Small intestine (tissue), 7 donors: Measurements from ENCODE around the gene RBM24. TPM values are rescaled to one million over a fixed set of nuclear protein-coding genes. Genes with fewer than 3 reads are reported as not detected.

ENCODE experiments used
- DNase-seq, 2 donors: peaks; one replicate each; pipeline versions ENCODE4 v3.0.0 to v3.0.0-alpha.2; 2013
- FAIRE-seq: peaks from 2 replicates; lab custom pipeline; 2012; peaks lifted over from hg19 to GRCh38; lab: Jason Lieb, UNC
- H3K27ac ChIP-seq, 3 donors: one replicate each; pipeline ENCODE4 v1.5.1; 2013; ENCODE audit warnings: low read length in 2 of 3, mild to moderate bottlenecking in 2 of 3, control low read depth in 1 of 3, inconsistent platforms in 1 of 3, low read depth in 1 of 3, moderate library complexity in 1 of 3
- H3K27me3 ChIP-seq, 3 donors: one replicate each; pipeline ENCODE4 v1.6.1; 2013; ENCODE audit warnings: low read length in 3 of 3, inconsistent platforms in 1 of 3; ENCODE audit not compliant: control insufficient read depth in 3 of 3, insufficient read depth in 3 of 3
- H3K36me3 ChIP-seq, 3 donors: one replicate each; pipeline ENCODE4 v1.6.1; 2013; ENCODE audit warnings: low read length in 3 of 3, inconsistent platforms in 1 of 3, low read depth in 1 of 3, mild to moderate bottlenecking in 1 of 3, moderate library complexity in 1 of 3; ENCODE audit not compliant: control insufficient read depth in 3 of 3, insufficient read depth in 2 of 3
- H3K4me1 ChIP-seq, 3 donors: one replicate each; pipeline ENCODE4 v1.6.1; 2013; ENCODE audit warnings: low read length in 2 of 3, inconsistent platforms in 1 of 3, low read depth in 1 of 3, mild to moderate bottlenecking in 1 of 3, moderate library complexity in 1 of 3; ENCODE audit not compliant: control insufficient read depth in 3 of 3, insufficient read depth in 2 of 3
- H3K4me3 ChIP-seq, 3 donors: one replicate each; pipeline ENCODE4 v1.5.1; 2013; ENCODE audit warnings: low read length in 3 of 3, control low read depth in 1 of 3, inconsistent platforms in 1 of 3, low read depth in 1 of 3, mild to moderate bottlenecking in 1 of 3, moderate library complexity in 1 of 3
- H3K9me3 ChIP-seq, 2 donors: one replicate each; pipeline ENCODE4 v1.6.1; 2013; ENCODE audit warnings: low read depth in 1 of 2, low read length in 1 of 2; ENCODE audit not compliant: control insufficient read depth in 2 of 2, insufficient read depth in 1 of 2
- WGBS, 3 donors: extraction: QIAGEN DNeasy Blood & Tissue Kit; methylation state at CpG; one replicate each; pipeline ENCODE4 v1.1.7; 2013; 5-methylcytosine and 5-hydroxymethylcytosine counted together
- polyA plus RNA-seq, 4 donors: library from polyadenylated mRNA; stranded (reverse) in 3 of 4; unstranded in 1 of 4; fragments of 200-250 nt in 3 of 4; fragments of 120-200 nt in 1 of 4; gene quantifications; one replicate each; pipeline versions ENCODE4 v1.2.1 to v1.2.3, GENCODE V29; 2013
- donor health status: healthy with polysubstance abuse.
- donor health status: control.
- donor health status: control.
- donor health status: Bipolar disorder and iron deficiency.
- donor health status: healthy.

The RBM24 gene
- polyA plus RNA-seq, 4 donors = 0.67 to 2.1 (median 1.2) TPM

DNA sequence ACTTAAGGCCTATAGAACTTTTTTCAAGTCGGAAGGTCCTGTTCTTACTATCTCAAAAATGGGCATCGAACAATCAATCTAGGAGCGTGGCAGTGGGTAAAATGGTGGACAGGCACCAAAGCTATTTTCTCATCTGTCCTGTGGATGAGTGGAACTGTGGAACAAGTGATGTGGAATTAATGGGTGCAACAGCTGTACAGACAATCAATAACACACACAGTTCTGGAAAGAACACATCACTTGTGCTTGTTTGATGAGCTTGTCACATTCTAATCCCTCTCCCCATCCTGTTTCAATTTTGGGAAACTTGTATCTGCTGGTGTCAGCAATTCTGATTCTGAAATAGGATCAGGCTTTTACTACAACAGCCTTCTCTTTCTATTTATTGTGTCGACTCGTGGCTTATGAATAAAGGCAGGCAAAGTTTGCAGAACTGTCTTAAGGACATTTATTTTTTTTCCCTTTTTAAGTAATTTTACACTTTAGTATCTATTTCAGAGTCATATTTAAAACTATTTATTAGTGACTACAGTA, 11.5 kb downstream of the RBM24 start:
- no peak for FAIRE-seq
- no peak overlapping the region for H3K27ac ChIP-seq
- H3K9me3 ChIP-seq = no peaks in the 10 kb centered on the region
- no peaks in the 10 kb centered on the region for H3K36me3 ChIP-seq
- H3K27me3 ChIP-seq = peaks cover 0 to 19% (median 0%) of the 10 kb centered on the region in 3 donors
- H3K4me3 ChIP-seq = no peak overlapping the region
- no peak for DNase-seq
- no peaks in the 10 kb centered on the region for H3K4me1 ChIP-seq
- WGBS, 3 donors = 83 to 95% (median 90%) methylated on average over 5 of the region's 5 CpGs

DNA sequence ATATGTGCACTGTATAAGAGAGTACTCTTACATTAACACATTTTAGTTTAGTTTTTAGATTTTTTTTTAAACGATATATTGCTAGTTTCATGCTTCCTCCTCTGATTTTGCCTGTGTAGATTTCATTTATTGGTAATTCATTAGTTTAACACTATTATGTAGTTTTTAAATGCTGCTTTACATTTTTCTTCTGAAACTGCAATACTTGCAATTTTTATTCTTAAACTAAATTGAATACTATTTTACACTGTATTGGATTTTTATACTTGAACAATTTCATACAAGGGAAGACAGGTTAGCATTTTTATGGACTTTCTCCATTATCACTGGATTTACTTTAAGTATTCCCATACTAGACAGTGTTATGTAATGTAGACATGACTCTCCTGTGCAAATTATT, 12.2 kb downstream of the RBM24 start:
- H3K4me3 ChIP-seq = no peak overlapping the region
- peaks cover 0 to 15% (median 0%) of the 10 kb centered on the region in 3 donors for H3K27me3 ChIP-seq
- no peaks in the 10 kb centered on the region for H3K4me1 ChIP-seq
- FAIRE-seq (no peak), DNase-seq (no peak)
- no peaks in the 10 kb centered on the region for H3K9me3 ChIP-seq
- H3K36me3 ChIP-seq = no peaks in the 10 kb centered on the region
- H3K27ac ChIP-seq = no peak overlapping the region
- 83 to 93% (median 89%) methylated on average over 1 of the region's 1 CpG for WGBS, 3 donors

- FAIRE-seq = no peak
- no peak overlapping the region for H3K4me3 ChIP-seq
These were observed 16.3 kb downstream of the RBM24 start for GRCh38 chr6:17297271-17298080.

DNA sequence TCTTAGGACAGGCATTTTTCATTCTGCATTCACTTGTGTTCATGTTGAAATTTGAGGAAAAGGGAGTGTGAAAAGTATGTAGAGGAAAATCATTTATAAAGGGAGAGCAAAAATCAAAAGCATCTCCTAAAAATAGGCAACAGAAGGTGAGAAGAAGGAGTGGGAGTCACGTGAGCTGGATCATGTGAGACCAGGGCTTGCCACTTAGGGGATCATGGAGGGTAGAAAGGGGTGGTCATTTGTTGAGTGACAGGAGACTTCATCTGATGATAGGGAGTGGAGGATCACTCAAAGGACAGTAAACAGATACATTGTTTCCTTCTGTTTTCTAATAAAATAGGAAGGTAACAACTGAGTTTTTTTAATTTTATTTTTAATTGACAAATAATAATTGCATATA, 17.1 kb downstream of the RBM24 start:
- no peaks in the 10 kb centered on the region for H3K9me3 ChIP-seq
- no peaks in the 10 kb centered on the region for H3K36me3 ChIP-seq
- no peaks in the 10 kb centered on the region for H3K27me3 ChIP-seq
- FAIRE-seq = no peak
- DNase-seq = no peak
- no peak overlapping the region for H3K4me3 ChIP-seq
- WGBS, 3 donors = 75 to 91% (median 83%) methylated on average over 1 of the region's 1 CpG
- no peak overlapping the region for H3K27ac ChIP-seq
- H3K4me1 ChIP-seq = no peaks in the 10 kb centered on the region

More at GRCh38 chr6:17297271-17298080, 16.3 kb downstream of the RBM24 start:
- no peaks in the 10 kb centered on the region for H3K27me3 ChIP-seq
- H3K36me3 ChIP-seq = no peaks in the 10 kb centered on the region
- 65 to 75% (median 68%) methylated on average over 3 of the region's 3 CpGs for WGBS, 3 donors
- H3K4me1 ChIP-seq = no peaks in the 10 kb centered on the region
- no peak for DNase-seq
- H3K27ac ChIP-seq = no peak overlapping the region
- no peaks in the 10 kb centered on the region for H3K9me3 ChIP-seq

DNA sequence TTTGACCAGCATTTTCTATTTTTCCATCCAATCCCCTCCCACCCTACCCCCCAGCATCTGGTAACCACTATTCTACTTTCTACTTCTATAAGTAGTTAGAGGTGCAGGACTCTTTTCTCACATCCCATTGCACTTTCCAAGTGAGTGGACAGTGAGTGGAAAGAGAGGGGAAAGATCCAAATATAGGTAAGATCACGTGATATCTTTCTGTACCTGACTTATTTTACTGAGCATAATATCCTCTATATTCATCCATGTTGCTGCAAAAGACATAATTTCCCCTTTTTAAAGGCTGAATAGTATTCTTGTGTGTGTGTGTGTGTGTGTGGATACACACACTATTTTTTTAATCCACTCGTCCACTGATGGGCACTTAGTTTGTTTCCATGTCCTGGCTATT, 18.1 kb downstream of the RBM24 start:
- FAIRE-seq (no peak), DNase-seq (no peak)
- Histone ChIP-seq H3K27ac (no peak overlapping the region), H3K9me3 (no peaks in the 10 kb centered on the region), H3K4me1 (no peaks in the 10 kb centered on the region), H3K4me3 (no peak overlapping the region), H3K36me3 (no peaks in the 10 kb centered on the region), H3K27me3 (no peaks in the 10 kb centered on the region)
- WGBS, 3 donors = 70 to 87% (median 81%) methylated on average over 2 of the region's 2 CpGs

DNA sequence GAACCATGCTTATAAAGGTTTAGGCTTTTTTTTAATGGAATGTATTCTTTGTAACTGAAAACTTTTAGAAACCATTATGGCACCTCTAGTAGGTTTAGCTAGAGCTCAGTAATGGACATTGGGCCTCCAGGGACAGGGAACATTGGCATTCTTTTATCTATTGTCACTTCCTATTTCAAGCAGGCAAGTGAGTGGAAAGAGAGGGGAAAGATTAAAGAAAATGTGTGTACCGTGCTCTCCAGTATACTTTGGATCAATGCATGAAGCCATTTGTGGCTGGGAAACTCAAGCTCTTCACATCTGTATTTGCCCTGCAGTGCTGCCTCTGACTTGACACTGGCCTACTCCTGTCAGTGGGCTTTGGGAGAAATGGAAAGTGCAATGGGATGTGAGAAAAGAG, 18.6 kb downstream of the RBM24 start:
- DNase-seq (no peak), FAIRE-seq (no peak)
- no peaks in the 10 kb centered on the region for H3K9me3 ChIP-seq
- WGBS, 3 donors = 81 to 85% (median 83%) methylated on average over 1 of the region's 1 CpG
- no peaks in the 10 kb centered on the region for H3K4me1 ChIP-seq
- H3K27me3 ChIP-seq = no peaks in the 10 kb centered on the region
- H3K36me3 ChIP-seq = no peaks in the 10 kb centered on the region
- H3K27ac ChIP-seq = no peak overlapping the region
- H3K4me3 ChIP-seq = no peak overlapping the region

- Histone ChIP-seq H3K4me1 (no peaks in the 10 kb centered on the region), H3K4me3 (no peak overlapping the region), H3K9me3 (no peaks in the 10 kb centered on the region), H3K27ac (no peak overlapping the region), H3K36me3 (no peaks in the 10 kb centered on the region), H3K27me3 (no peaks in the 10 kb centered on the region)
- FAIRE-seq (no peak), DNase-seq (no peak)
- 85 to 90% (median 86%) methylated on average over 5 of the region's 5 CpGs for WGBS, 3 donors
These were observed 19.5 kb downstream of the RBM24 start for GRCh38 chr6:17300637-17301036.

DNA sequence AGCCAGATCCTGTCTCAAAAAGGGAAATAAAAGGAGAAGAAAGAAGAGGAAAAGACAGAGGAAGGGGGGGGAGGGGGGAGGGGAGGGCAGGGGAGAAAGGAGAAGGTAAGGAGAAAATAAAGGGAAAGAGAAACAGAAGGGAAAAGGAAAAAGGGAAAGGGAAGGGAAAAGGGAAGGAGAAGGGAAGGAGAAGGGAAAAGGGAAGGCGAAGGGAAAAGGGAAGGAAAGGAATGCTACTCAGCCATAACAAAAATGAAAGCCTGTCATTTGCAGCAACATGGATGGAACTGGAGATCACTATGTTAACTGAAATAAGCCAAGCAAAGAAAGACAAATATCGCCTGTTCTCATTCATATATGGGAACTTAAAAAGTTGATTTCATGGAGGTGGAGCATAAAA, 22.3 kb downstream of the RBM24 start:
- H3K27ac ChIP-seq = no peak overlapping the region
- H3K4me1 ChIP-seq = no peaks in the 10 kb centered on the region
- H3K9me3 ChIP-seq = no peaks in the 10 kb centered on the region
- H3K27me3 ChIP-seq = no peaks in the 10 kb centered on the region
- DNase-seq (no peak), FAIRE-seq (no peak)
- WGBS, 3 donors = 89 to 100% (median 93%) methylated on average over 2 of the region's 2 CpGs
- H3K36me3 ChIP-seq = no peaks in the 10 kb centered on the region
- no peak overlapping the region for H3K4me3 ChIP-seq
